KOPT-K1 (cell line): ENCODE data around the gene ZNF550.
"Not testable (repeated sequence)": the region's sequence is repeated elsewhere in the genome, so short reads cannot be mapped to it uniquely, and the experiment has no call there.

ENCODE experiments used
- H3K27ac ChIP-seq: fragments of 200-600 bp; sonication (generic); 2 replicates; pipeline ENCODE4 v1.5.1; 2016; ENCODE audit warnings: antibody characterized with exemption, mild to moderate bottlenecking, low read depth, low read length; ENCODE audit not compliant: poor library complexity, severe bottlenecking
- H3K36me3 ChIP-seq: fragments of 200-600 bp; sonication (generic); 2 replicates; pipeline ENCODE4 v1.5.1; 2017; ENCODE audit warnings: antibody characterized with exemption, mild to moderate bottlenecking, low read length, moderate library complexity; ENCODE audit not compliant: insufficient read depth
- H3K9me3 ChIP-seq: fragments of 200-600 bp; sonication (generic); 2 replicates; pipeline ENCODE4 v1.5.1; 2017; ENCODE audit warnings: antibody characterized with exemption, low read length, mild to moderate bottlenecking; ENCODE audit not compliant: insufficient read depth, poor library complexity, severe bottlenecking

ZNF550 gene

GRCh38 chr19:57499332-57499679 is 60.4 kb downstream of the ZNF550 start:
- not testable (repeated sequence) for H3K27ac ChIP-seq
- Histone ChIP-seq H3K9me3 (peaks cover 40% of the 10 kb centered on the region), H3K36me3 (peaks cover 35% of the 10 kb centered on the region)

DNA sequence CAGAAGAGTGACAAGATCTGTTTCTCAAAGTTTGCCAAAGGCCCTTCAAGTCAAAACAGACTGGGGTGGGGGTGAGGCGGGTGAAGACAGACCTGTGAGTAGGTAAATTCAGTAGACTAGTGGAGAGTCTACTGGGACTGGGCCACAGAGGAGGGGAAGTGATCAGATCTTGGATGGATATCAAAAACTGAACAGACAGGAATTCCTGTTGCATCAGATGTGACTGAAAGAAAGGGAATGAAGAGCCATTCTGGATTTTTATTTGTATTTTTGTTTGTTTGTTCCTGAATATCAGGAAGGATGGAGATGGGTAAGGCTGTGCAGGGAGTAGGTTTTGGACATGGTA is 71.4 kb downstream of the ZNF550 start:
- H3K9me3 ChIP-seq, H3K27ac ChIP-seq: not testable (repeated sequence)
- H3K36me3 ChIP-seq = peaks cover 27% of the 10 kb centered on the region

GRCh38 chr19:57487477-57488298 is 72.0 kb downstream of the ZNF550 start, which contains the start of gene ZNF419:
TSS of gene ZNF419 (plus strand) at chr19:57487750. CDS start at chr19:57487951, 201 bp downstream.
- H3K9me3 ChIP-seq = not testable (repeated sequence)
- Histone ChIP-seq H3K27ac (peak within 1 kb of the TSS; percentile 57), H3K36me3 (peaks cover 21% of the 10 kb centered on the region)
